A549 (cell line): ENCODE measurements around the gene PROK2. TPM values are rescaled to one million over a fixed set of nuclear protein-coding genes. Genes with fewer than 3 reads are reported as not detected.

Experiments
- ATAC-seq, 2 experiments: fragments of 200-7000 bp in 1 of 2; fragments of >200 bp in 1 of 2; cut with Nextera tagmentation in 1 of 2; cut with Tn5 transposase in 1 of 2; 3 replicates each; pipeline versions ENCODE4 v1.8.0 to v1.9.1; 2018 to 2020; ENCODE audit warnings: mild to moderate bottlenecking in 1 of 2, moderate library complexity in 1 of 2
- CTCF ChIA-PET: fragments of 300-600 bp; sonication (Branson Sonifier 250); formaldehyde crosslinking; extraction: SDS; loops from one replicate; lab custom pipeline; 2021; ENCODE audit warnings: antibody characterized with exemption, inconsistent platforms; lab: Yijun Ruan, JAX
- POLR2A ChIA-PET: fragments of 350-600 bp; formaldehyde crosslinking; extraction: SDS; loops from one replicate; lab custom pipeline; 2021; ENCODE audit warnings: antibody characterized with exemption, inconsistent platforms; lab: Yijun Ruan, JAX
- DNase-seq, 2 experiments: peaks; one replicate each; pipeline versions ENCODE4 v3.0.0 to v3.0.0-alpha.2; 2011 to 2016; ENCODE audit warnings: low read depth in 1 of 2, low spot score in 1 of 2
- FAIRE-seq: peaks from 2 replicates; lab custom pipeline; 2011; peaks lifted over from hg19 to GRCh38; lab: Jason Lieb, UNC
- H3K27ac ChIP-seq, 2 experiments: fragments of >200 bp; sonication (Bioruptor Twin); formaldehyde crosslinking; 3 replicates each; pipeline ENCODE4 v1.5.1; 2016 to 2017
- H3K4me1 ChIP-seq: fragments of >200 bp; sonication (Bioruptor Twin); formaldehyde crosslinking; 3 replicates; pipeline ENCODE4 v1.6.1; 2016
- H3K4me2 ChIP-seq: fragments of >200 bp; sonication (Bioruptor Twin); formaldehyde crosslinking; 3 replicates; pipeline ENCODE4 v1.6.1; 2016
- H3K4me3 ChIP-seq: fragments of >200 bp; sonication (Bioruptor Twin); formaldehyde crosslinking; 3 replicates; pipeline ENCODE4 v1.5.1; 2016
- H3K9me3 ChIP-seq: fragments of >200 bp; sonication (Bioruptor Twin); formaldehyde crosslinking; 3 replicates; pipeline ENCODE4 v1.6.1; 2016
- CBX2 ChIP-seq: fragments of 200-600 bp; sonication (generic); IDR thresholded peaks from 2 replicates; pipeline ENCODE4 v1.6.1; 2016; ENCODE audit warnings: low read depth, mild to moderate bottlenecking, borderline replicate concordance
- CBX8 ChIP-seq: fragments of 200-600 bp; sonication (generic); IDR thresholded peaks from 2 replicates; pipeline ENCODE4 v1.6.1; 2016
- CHD4 ChIP-seq: fragments of 200-600 bp; sonication (generic); IDR thresholded peaks from 2 replicates; pipeline ENCODE4 v1.6.1; 2016; ENCODE audit warnings: antibody characterized with exemption, mild to moderate bottlenecking, borderline replicate concordance
- ESRRA ChIP-seq: fragments of 150-350 bp; IDR thresholded peaks from 2 replicates; pipeline ENCODE4 v1.6.1; 2014; ENCODE audit warnings: mild to moderate bottlenecking, low read length, borderline replicate concordance
- FOSL2 ChIP-seq, 2 experiments: fragments of 450-650 bp in 1 of 2; fragments of >200 bp in 1 of 2; sonication (Bioruptor Twin) in 1 of 2; formaldehyde crosslinking; IDR thresholded peaks; 2 replicates each; pipeline versions ENCODE4 v1.5.0 to v1.6.1; 2016 to 2020; ENCODE audit warnings: mild to moderate bottlenecking in 1 of 2, moderate library complexity in 1 of 2
- FOXS1 ChIP-seq: fragments of 250-450 bp; sonication (Bioruptor Pico); IDR thresholded peaks from 2 replicates; pipeline ENCODE4 v1.5.0; 2020; ENCODE audit warnings: mild to moderate bottlenecking, moderate library complexity
- GATA3 ChIP-seq: IDR thresholded peaks from 2 replicates; pipeline ENCODE4 v1.6.1; 2012; ENCODE audit warnings: borderline replicate concordance
- HDAC2 ChIP-seq: fragments of 200-600 bp; sonication (generic); IDR thresholded peaks from 2 replicates; pipeline ENCODE4 v1.6.1; 2016
- HEYL ChIP-seq: fragments of 250-450 bp; sonication (Bioruptor Pico); IDR thresholded peaks from 2 replicates; pipeline ENCODE4 v1.8.0; 2021; ENCODE audit warnings: mild to moderate bottlenecking, moderate library complexity
- JUNB ChIP-seq: fragments of >200 bp; sonication (Bioruptor Twin); formaldehyde crosslinking; IDR thresholded peaks from 2 replicates; pipeline ENCODE4 v1.6.1; 2016
- MAFK ChIP-seq: fragments of 450-650 bp; IDR thresholded peaks from 2 replicates; pipeline ENCODE4 v1.6.1; 2014; ENCODE audit not compliant: partially characterized antibody
- NFE2L2 ChIP-seq: fragments of 150-350 bp; conservative IDR thresholded peaks from 2 replicates; pipeline ENCODE4 v1.6.1; 2014; ENCODE audit warnings: low read length
- NPAS2 ChIP-seq: fragments of 250-450 bp; sonication (Bioruptor Pico); IDR thresholded peaks from 2 replicates; pipeline ENCODE4 v1.8.0; 2022; ENCODE audit warnings: mild to moderate bottlenecking, moderate library complexity, borderline replicate concordance
- NR3C1 ChIP-seq: fragments of >200 bp; sonication (Bioruptor Twin); formaldehyde crosslinking; IDR thresholded peaks from 3 replicates; pipeline ENCODE4 v1.6.1; 2017
- POLR2AphosphoS2 ChIP-seq: conservative IDR thresholded peaks from 2 replicates; pipeline ENCODE4 v1.6.1; 2012; ENCODE audit warnings: low read length, improper control_type of control experiment, inconsistent platforms
- SREBF2 ChIP-seq: fragments of 450-650 bp; IDR thresholded peaks from 2 replicates; pipeline ENCODE4 v1.6.1; 2014; ENCODE audit warnings: mild to moderate bottlenecking, moderate library complexity
- USF2 ChIP-seq: fragments of 450-650 bp; IDR thresholded peaks from 2 replicates; pipeline ENCODE4 v1.6.1; 2014; ENCODE audit warnings: antibody characterized with exemption
- ZFP36 ChIP-seq: fragments of 450-650 bp; IDR thresholded peaks from 2 replicates; pipeline ENCODE4 v1.6.1; 2014; ENCODE audit warnings: borderline replicate concordance; ENCODE audit not compliant: partially characterized antibody
- WGBS: methylation state at CpG from one replicate; pipeline ENCODE4 v1.1.6; 2017; ENCODE audit errors: missing lambda C conversion rate; 5-methylcytosine and 5-hydroxymethylcytosine counted together
- polyA plus RNA-seq, 4 experiments: library from polyadenylated mRNA; depleted of rRNA in 3 of 4; stranded (reverse); fragments of >200 nt; fragmentation: RNase III in 1 of 4; extraction: RNeasy Plus Mini Kit Qiagen cat#74134 plus additional on column Dnase treatment in 1 of 4; gene quantifications; 2 replicates in 3 of 4; 3 replicates in 1 of 4; pipeline ENCODE4 v1.2.3, GENCODE V29; 2011 to 2017
- TF ChIP-seq, protein P1 (sequence below): fragments of 150-350 bp; IDR thresholded peaks from 2 replicates; pipeline ENCODE4 v1.6.1; 2014; ENCODE audit warnings: low read depth, mild to moderate bottlenecking, low read length
- TF ChIP-seq, protein P2 (sequence below): IDR thresholded peaks from 2 replicates; pipeline ENCODE4 v1.6.1; 2012; ENCODE audit warnings: low read depth, borderline replicate concordance
- TF ChIP-seq, protein P3 (sequence below): fragments of >200 bp; sonication (Bioruptor Twin); formaldehyde crosslinking; IDR thresholded peaks from 2 replicates; pipeline ENCODE4 v1.6.1; 2016
- TF ChIP-seq, protein P4 (sequence below): IDR thresholded peaks from 2 replicates; pipeline ENCODE4 v1.6.1; 2012

The PROK2 gene
- polyA plus RNA-seq, 2 of the 4 experiments (the other 2 are of a cell fraction) = not detected

DNA sequence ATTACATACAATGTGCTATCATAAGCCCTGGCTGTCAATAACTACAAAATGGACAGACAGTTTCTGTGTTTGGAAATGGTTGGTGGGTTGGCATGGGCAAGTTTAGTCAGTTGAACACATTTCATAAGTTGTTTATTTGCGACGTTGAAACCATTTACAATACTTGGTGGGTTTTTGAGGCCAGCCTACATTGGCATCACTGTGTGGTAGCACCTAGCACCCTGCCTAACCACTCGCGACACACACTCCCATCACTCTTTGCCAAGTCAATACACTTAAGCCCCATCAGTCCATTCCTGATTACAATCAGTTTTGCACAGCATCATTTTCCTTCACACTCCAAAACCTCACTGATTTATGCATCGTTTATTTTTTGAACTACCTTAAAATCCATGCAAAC lies 13.8 kb downstream of the PROK2 start (continued):
- TF ChIP-seq FOSL2 (IDR thresholded peaks at IDR 0.05) (no peak), FOSL2 (CRISPR knock-in tag; IDR thresholded peaks at IDR 0.05) (no peak), NPAS2 (CRISPR knock-in tag) (no peak), CHD4 (no peak), HEYL (CRISPR knock-in tag) (no peak)
- TF ChIP-seq, protein P1, sequence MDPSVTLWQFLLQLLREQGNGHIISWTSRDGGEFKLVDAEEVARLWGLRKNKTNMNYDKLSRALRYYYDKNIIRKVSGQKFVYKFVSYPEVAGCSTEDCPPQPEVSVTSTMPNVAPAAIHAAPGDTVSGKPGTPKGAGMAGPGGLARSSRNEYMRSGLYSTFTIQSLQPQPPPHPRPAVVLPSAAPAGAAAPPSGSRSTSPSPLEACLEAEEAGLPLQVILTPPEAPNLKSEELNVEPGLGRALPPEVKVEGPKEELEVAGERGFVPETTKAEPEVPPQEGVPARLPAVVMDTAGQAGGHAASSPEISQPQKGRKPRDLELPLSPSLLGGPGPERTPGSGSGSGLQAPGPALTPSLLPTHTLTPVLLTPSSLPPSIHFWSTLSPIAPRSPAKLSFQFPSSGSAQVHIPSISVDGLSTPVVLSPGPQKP = no peak

GRCh38 chr3:71763426-71763825 lies 21.5 kb downstream of the PROK2 start:
- 42% methylated on average over 5 of the region's 5 CpGs for WGBS

DNA sequence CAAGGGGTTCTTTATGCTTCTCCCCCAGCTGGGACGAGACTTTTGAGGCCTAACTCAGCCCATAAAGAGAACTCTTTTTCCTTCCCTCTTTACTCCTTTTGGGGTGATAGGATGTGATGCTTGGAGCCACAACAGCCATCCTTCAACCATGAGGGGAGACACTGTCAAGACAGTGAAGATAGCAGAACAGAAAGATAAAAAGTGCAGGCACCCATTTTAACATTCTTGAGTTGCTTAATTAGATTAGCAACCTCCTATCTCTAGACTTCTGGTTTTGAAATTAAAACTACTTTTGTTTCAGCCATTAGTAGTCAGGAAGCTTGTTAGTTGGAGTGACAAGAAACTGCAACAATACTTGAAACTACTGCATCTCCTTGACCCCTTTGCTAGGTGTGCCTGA lies 24.8 kb downstream of the PROK2 start:
- Histone ChIP-seq H3K4me2 (no peak overlapping the region), H3K9me3 (no peaks in the 10 kb centered on the region), H3K4me1 (no peaks in the 10 kb centered on the region), H3K4me3 (no peak overlapping the region), H3K27ac (no peak overlapping the region)
- FAIRE-seq = no peak
- TF ChIP-seq JUNB (no peak), CBX8 (no peak), ZFP36 (no peak), POLR2AphosphoS2 (no peak), MAFK (no peak), ESRRA (no peak), NFE2L2 (no peak), CBX2 (no peak)
- TF ChIP-seq, protein P2, sequence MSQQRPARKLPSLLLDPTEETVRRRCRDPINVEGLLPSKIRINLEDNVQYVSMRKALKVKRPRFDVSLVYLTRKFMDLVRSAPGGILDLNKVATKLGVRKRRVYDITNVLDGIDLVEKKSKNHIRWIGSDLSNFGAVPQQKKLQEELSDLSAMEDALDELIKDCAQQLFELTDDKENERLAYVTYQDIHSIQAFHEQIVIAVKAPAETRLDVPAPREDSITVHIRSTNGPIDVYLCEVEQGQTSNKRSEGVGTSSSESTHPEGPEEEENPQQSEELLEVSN = no peak
- TF ChIP-seq, protein P3, sequence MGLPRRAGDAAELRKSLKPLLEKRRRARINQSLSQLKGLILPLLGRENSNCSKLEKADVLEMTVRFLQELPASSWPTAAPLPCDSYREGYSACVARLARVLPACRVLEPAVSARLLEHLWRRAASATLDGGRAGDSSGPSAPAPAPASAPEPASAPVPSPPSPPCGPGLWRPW = no peak
- ChIA-PET CTCF (interaction anchor here (1.5 to 2.0 kb wide), 3 partner anchors 12 to 35 kb away, joined by 3 to 5 read pairs (median 4); no protein-coding TSS in a partner anchor), POLR2A (no interaction called here)
- no peak for DNase-seq
- 0% methylated on average over 1 of the region's 1 CpG for WGBS
- ATAC-seq = no peak

More at GRCh38 chr3:71763426-71763825, 21.5 kb downstream of the PROK2 start:
- H3K27ac ChIP-seq = no peak overlapping the region
- FAIRE-seq (no peak), DNase-seq (no peak), ATAC-seq (no peak)
- ChIA-PET CTCF (interaction anchor here (0.5 to 0.6 kb wide), 2 partner anchors 69 to 1278 kb away, joined by 3 read pairs; no protein-coding TSS in a partner anchor), POLR2A (no interaction called here)
- H3K4me1 ChIP-seq = no peaks in the 10 kb centered on the region
- TF ChIP-seq HEYL (CRISPR knock-in tag) (no peak), FOXS1 (CRISPR knock-in tag) (no peak), GATA3 (no peak), JUNB (no peak), HDAC2 (no peak), SREBF2 (no peak), USF2 (no peak), NR3C1 (no peak)
- TF ChIP-seq, protein P4, sequence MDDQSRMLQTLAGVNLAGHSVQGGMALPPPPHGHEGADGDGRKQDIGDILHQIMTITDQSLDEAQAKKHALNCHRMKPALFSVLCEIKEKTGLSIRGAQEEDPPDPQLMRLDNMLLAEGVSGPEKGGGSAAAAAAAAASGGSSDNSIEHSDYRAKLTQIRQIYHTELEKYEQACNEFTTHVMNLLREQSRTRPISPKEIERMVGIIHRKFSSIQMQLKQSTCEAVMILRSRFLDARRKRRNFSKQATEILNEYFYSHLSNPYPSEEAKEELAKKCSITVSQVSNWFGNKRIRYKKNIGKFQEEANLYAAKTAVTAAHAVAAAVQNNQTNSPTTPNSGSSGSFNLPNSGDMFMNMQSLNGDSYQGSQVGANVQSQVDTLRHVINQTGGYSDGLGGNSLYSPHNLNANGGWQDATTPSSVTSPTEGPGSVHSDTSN = no peak
- no peaks in the 10 kb centered on the region for H3K9me3 ChIP-seq
- no peak overlapping the region for H3K4me2 ChIP-seq
- H3K4me3 ChIP-seq = no peak overlapping the region
